ENCODE data around the gene SPATA25.
"Not testable (repeated sequence)": the region's sequence is repeated elsewhere in the genome, so short reads cannot be mapped to it uniquely, and the experiment has no call there.

Gene SPATA25

GRCh38 chr20:45888681-45889080 is 1.3 kb upstream of the SPATA25 start:
- H3K27me3 ChIP-seq (ENCODE audit: control insufficient read depth, insufficient read depth, low read length), result no peaks in the 10 kb centered on the region
- peaks cover 22% of the 10 kb centered on the region for H3K36me3 ChIP-seq (ENCODE audit: control insufficient read depth, insufficient read depth, low read length)
- H3K9me3 ChIP-seq (ENCODE audit: control insufficient read depth, insufficient read depth, low read length), result no peaks in the 10 kb centered on the region
- no peaks in the 10 kb centered on the region for H3K4me1 ChIP-seq (ENCODE audit: control insufficient read depth, insufficient read depth, low read length)
- no peak overlapping the region for H3K9ac ChIP-seq (ENCODE audit: low read depth, low read length)
- H3K4me3 ChIP-seq (ENCODE audit: low read depth, low read length), result no peak overlapping the region

DNA sequence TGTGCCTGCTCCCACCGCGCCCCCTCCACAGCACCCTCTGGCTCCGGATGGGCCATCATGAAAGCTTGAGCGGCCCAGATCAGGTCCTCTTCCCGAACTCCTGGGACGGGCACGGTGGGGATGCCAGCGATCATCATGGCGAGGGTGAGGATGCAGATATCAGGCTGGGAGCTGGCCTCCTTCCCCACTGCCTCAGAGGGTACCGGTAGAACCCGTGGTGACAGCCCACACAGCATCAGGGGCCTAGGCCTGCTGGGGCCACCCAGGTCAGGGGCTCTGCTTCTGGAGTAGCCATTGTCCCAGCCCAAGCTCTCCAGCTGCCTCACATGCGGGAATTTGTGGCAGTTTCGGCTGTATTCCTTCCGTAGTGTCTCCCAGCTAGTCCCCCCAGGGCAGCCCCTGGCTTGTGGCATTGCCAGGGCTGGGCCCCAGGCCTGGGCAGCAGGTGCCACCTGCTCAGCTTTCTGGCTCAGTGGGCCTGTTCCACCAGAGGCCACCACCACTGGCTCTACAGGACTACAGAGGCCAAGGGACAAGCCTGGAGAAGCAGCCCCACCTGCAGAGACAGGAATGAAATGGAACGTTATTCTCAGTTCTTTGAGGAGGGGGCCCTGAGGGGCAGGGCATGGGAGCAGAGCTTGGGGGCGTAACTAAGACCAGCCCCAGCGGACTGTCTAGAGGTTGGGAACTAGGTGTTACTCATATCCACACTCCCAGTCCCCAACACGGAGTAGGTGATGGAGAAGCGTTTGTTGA is 654 bp downstream of the SPATA25 start:
- H3K27me3 ChIP-seq (ENCODE audit: control insufficient read depth, insufficient read depth, low read length), result no peaks in the 10 kb centered on the region
- H3K4me3 ChIP-seq (ENCODE audit: low read depth, low read length), result no peak overlapping the region
- peaks cover 26% of the 10 kb centered on the region for H3K36me3 ChIP-seq (ENCODE audit: control insufficient read depth, insufficient read depth, low read length)
- H3K9ac ChIP-seq (ENCODE audit: low read depth, low read length), result no peak overlapping the region
- H3K9me3 ChIP-seq (ENCODE audit: control insufficient read depth, insufficient read depth, low read length), result no peaks in the 10 kb centered on the region
- no peaks in the 10 kb centered on the region for H3K4me1 ChIP-seq (ENCODE audit: control insufficient read depth, insufficient read depth, low read length)

DNA sequence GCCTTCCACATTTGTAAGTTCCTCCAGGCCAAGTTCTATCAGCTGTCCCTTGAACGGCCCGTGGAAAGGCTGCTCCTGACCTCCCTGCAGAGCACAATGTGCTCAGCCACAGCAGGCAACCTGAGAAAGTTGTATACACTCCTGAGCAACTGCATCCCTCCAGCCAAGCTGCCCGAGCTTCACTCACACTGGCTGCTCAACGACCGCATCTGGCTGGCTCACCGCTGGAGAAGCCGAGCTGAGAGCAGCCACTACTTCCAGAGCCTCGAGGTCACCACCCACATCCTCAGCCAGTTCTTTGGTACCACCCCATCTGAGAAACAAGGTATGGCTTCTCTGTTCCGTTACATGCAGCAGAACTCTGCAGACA is 4.3 kb downstream of the SPATA25 start:
- peaks cover 26% of the 10 kb centered on the region for H3K36me3 ChIP-seq (ENCODE audit: control insufficient read depth, insufficient read depth, low read length)
- H3K9me3 ChIP-seq (ENCODE audit: control insufficient read depth, insufficient read depth, low read length), result no peaks in the 10 kb centered on the region
- no peaks in the 10 kb centered on the region for H3K27me3 ChIP-seq (ENCODE audit: control insufficient read depth, insufficient read depth, low read length)
- H3K4me1 ChIP-seq (ENCODE audit: control insufficient read depth, insufficient read depth, low read length), result no peaks in the 10 kb centered on the region
- no peak overlapping the region for H3K4me3 ChIP-seq (ENCODE audit: low read depth, low read length)
- H3K9ac ChIP-seq (ENCODE audit: low read depth, low read length), result no peak overlapping the region

DNA sequence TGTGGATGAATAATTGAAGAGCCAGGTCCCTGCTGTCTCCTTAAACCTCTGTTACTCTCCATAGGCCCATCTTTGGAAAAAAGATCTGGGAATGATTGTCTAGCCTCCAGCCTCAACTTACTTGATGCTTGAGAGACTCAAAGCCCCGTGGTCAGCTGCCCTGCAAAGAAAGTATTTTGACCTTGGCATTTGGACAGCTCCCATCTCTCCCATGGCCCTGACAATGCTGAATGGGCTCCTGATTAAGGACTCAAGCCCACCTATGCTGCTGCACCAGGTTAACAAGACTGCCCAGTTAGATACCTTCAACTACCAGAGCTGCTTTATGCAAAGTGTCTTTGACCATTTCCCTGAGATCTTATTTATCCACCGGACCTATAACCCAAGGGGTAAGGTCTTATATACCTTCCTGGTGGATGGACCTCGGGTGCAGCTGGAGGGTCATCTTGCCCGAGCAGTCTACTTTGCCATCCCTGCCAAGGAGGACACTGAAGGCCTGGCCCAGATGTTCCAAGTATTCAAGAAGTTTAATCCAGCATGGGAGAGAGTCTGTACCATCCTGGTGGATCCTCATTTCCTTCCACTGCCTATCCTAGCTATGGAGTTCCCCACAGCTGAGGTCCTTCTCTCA is 4.8 kb downstream of the SPATA25 start:
- H3K9ac ChIP-seq (ENCODE audit: low read depth, low read length), result no peak overlapping the region
- peaks cover 26% of the 10 kb centered on the region for H3K36me3 ChIP-seq (ENCODE audit: control insufficient read depth, insufficient read depth, low read length)
- no peaks in the 10 kb centered on the region for H3K9me3 ChIP-seq (ENCODE audit: control insufficient read depth, insufficient read depth, low read length)
- H3K4me3 ChIP-seq (ENCODE audit: low read depth, low read length), result no peak overlapping the region
- H3K4me1 ChIP-seq (ENCODE audit: control insufficient read depth, insufficient read depth, low read length), result no peaks in the 10 kb centered on the region
- H3K27me3 ChIP-seq (ENCODE audit: control insufficient read depth, insufficient read depth, low read length), result no peaks in the 10 kb centered on the region

GRCh38 chr20:45880988-45881788 is 6.2 kb downstream of the SPATA25 start, which contains the start of gene ZSWIM1:
TSS of gene ZSWIM1 (plus strand) at chr20:45881227. CDS start at chr20:45882593, 1,366 bp downstream.
- H3K4me1 ChIP-seq (ENCODE audit: control insufficient read depth, insufficient read depth, low read length), result no peaks in the 10 kb centered on the region
- peak within 1 kb of the TSS; percentile 70 for H3K4me3 ChIP-seq (ENCODE audit: low read depth, low read length)
- H3K9me3 ChIP-seq (ENCODE audit: control insufficient read depth, insufficient read depth, low read length), result no peaks in the 10 kb centered on the region
- peaks cover 19% of the 10 kb centered on the region for H3K36me3 ChIP-seq (ENCODE audit: control insufficient read depth, insufficient read depth, low read length)
- peak within 1 kb of the TSS; percentile 42 for H3K9ac ChIP-seq (ENCODE audit: low read depth, low read length)
- no peaks in the 10 kb centered on the region for H3K27me3 ChIP-seq (ENCODE audit: control insufficient read depth, insufficient read depth, low read length)

- Histone ChIP-seq H3K4me3 (ENCODE audit: low read depth, low read length) (no peak overlapping the region), H3K36me3 (ENCODE audit: control insufficient read depth, insufficient read depth, low read length) (peaks cover 8% of the 10 kb centered on the region), H3K4me1 (ENCODE audit: control insufficient read depth, insufficient read depth, low read length) (no peaks in the 10 kb centered on the region), H3K9ac (ENCODE audit: low read depth, low read length) (no peak overlapping the region), H3K9me3 (ENCODE audit: control insufficient read depth, insufficient read depth, low read length) (no peaks in the 10 kb centered on the region), H3K27me3 (ENCODE audit: control insufficient read depth, insufficient read depth, low read length) (no peaks in the 10 kb centered on the region)
Measured at GRCh38 chr20:45878076-45878761, 9.2 kb downstream of the SPATA25 start.

GRCh38 chr20:45874576-45874975 is 12.8 kb downstream of the SPATA25 start:
- H3K9ac ChIP-seq (ENCODE audit: low read depth, low read length), result no peak overlapping the region
- H3K4me1 ChIP-seq (ENCODE audit: control insufficient read depth, insufficient read depth, low read length), result no peaks in the 10 kb centered on the region
- H3K4me3 ChIP-seq (ENCODE audit: low read depth, low read length), result no peak overlapping the region
- H3K9me3 ChIP-seq (ENCODE audit: control insufficient read depth, insufficient read depth, low read length), result no peaks in the 10 kb centered on the region
- no peaks in the 10 kb centered on the region for H3K27me3 ChIP-seq (ENCODE audit: control insufficient read depth, insufficient read depth, low read length)
- H3K36me3 ChIP-seq (ENCODE audit: control insufficient read depth, insufficient read depth, low read length), result no peaks in the 10 kb centered on the region

- H3K9ac ChIP-seq (ENCODE audit: low read depth, low read length); H3K9me3 ChIP-seq (ENCODE audit: control insufficient read depth, insufficient read depth, low read length); H3K4me1 ChIP-seq (ENCODE audit: control insufficient read depth, insufficient read depth, low read length); H3K36me3 ChIP-seq (ENCODE audit: control insufficient read depth, insufficient read depth, low read length); H3K4me3 ChIP-seq (ENCODE audit: low read depth, low read length); H3K27me3 ChIP-seq (ENCODE audit: control insufficient read depth, insufficient read depth, low read length): not testable (repeated sequence)
Measured at GRCh38 chr20:45874104-45874481, 13.3 kb downstream of the SPATA25 start.

GRCh38 chr20:45873409-45874103 is 13.9 kb downstream of the SPATA25 start:
- H3K4me3 ChIP-seq (ENCODE audit: low read depth, low read length), result no peak overlapping the region

DNA sequence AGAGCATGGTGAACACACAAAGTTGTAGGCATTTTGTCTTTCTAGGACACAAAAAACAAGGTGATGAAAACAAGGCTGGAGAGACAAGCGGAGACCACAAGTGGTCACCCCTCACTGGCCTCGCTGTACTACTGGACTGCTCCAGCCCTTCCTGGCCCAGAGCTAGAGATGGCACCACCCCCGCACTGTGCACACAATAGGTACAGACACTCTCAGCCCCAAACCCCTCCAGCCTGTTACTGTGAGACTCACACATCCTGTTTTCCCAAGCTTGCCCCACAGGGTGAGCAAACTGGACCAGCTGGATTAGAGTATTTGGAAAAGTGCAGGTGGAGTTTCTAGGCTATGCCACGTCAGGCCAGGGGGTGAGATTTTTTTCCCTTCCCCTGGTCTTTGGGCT is 14.8 kb downstream of the SPATA25 start:
- H3K36me3 ChIP-seq (ENCODE audit: control insufficient read depth, insufficient read depth, low read length), result no peaks in the 10 kb centered on the region
- H3K9me3 ChIP-seq (ENCODE audit: control insufficient read depth, insufficient read depth, low read length), result no peaks in the 10 kb centered on the region
- H3K9ac ChIP-seq (ENCODE audit: low read depth, low read length), result no peak overlapping the region
- no peaks in the 10 kb centered on the region for H3K27me3 ChIP-seq (ENCODE audit: control insufficient read depth, insufficient read depth, low read length)
- no peak overlapping the region for H3K4me3 ChIP-seq (ENCODE audit: low read depth, low read length)
- H3K4me1 ChIP-seq (ENCODE audit: control insufficient read depth, insufficient read depth, low read length), result no peaks in the 10 kb centered on the region

More at GRCh38 chr20:45873409-45874103, 13.9 kb downstream of the SPATA25 start:
- Histone ChIP-seq H3K36me3 (ENCODE audit: control insufficient read depth, insufficient read depth, low read length) (no peaks in the 10 kb centered on the region), H3K4me1 (ENCODE audit: control insufficient read depth, insufficient read depth, low read length) (no peaks in the 10 kb centered on the region), H3K9me3 (ENCODE audit: control insufficient read depth, insufficient read depth, low read length) (no peaks in the 10 kb centered on the region), H3K27me3 (ENCODE audit: control insufficient read depth, insufficient read depth, low read length) (no peaks in the 10 kb centered on the region), H3K9ac (ENCODE audit: low read depth, low read length) (no peak overlapping the region)

DNA sequence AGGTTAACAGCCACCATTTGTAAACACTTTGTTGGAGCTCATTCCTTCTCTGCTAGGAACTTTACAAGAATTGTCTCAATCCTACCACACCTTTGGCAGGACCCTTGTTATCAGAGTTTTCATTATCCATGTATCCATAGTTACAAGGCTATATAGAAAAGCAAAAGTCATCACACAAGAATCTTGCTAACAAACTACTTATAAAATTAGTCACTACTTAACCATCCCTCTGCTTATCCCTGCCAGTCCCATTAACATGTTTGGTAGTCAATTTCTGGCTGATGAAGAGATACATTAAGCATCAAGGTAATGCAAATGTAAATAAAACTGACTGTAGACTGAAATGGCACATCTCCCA is 19.6 kb downstream of the SPATA25 start:
- no peaks in the 10 kb centered on the region for H3K4me1 ChIP-seq (ENCODE audit: control insufficient read depth, insufficient read depth, low read length)
- H3K9me3 ChIP-seq (ENCODE audit: control insufficient read depth, insufficient read depth, low read length), result no peaks in the 10 kb centered on the region

More for the DNA sequence above, 19.6 kb downstream of the SPATA25 start:
- Histone ChIP-seq H3K9ac (ENCODE audit: low read depth, low read length) (no peak overlapping the region), H3K36me3 (ENCODE audit: control insufficient read depth, insufficient read depth, low read length) (no peaks in the 10 kb centered on the region), H3K4me3 (ENCODE audit: low read depth, low read length) (no peak overlapping the region), H3K27me3 (ENCODE audit: control insufficient read depth, insufficient read depth, low read length) (no peaks in the 10 kb centered on the region)
